Activated T-cell treated with anti-CD3 and anti-CD28 coated beads, Interleukin-2, amount 50 U/mL, for 1 hour (primary cell): ENCODE results near the gene DGCR8.

Source experiments
- DNase-seq: peaks from one replicate; pipeline ENCODE4 v3.0.0-alpha.2; 2020

DGCR8 gene

DNA sequence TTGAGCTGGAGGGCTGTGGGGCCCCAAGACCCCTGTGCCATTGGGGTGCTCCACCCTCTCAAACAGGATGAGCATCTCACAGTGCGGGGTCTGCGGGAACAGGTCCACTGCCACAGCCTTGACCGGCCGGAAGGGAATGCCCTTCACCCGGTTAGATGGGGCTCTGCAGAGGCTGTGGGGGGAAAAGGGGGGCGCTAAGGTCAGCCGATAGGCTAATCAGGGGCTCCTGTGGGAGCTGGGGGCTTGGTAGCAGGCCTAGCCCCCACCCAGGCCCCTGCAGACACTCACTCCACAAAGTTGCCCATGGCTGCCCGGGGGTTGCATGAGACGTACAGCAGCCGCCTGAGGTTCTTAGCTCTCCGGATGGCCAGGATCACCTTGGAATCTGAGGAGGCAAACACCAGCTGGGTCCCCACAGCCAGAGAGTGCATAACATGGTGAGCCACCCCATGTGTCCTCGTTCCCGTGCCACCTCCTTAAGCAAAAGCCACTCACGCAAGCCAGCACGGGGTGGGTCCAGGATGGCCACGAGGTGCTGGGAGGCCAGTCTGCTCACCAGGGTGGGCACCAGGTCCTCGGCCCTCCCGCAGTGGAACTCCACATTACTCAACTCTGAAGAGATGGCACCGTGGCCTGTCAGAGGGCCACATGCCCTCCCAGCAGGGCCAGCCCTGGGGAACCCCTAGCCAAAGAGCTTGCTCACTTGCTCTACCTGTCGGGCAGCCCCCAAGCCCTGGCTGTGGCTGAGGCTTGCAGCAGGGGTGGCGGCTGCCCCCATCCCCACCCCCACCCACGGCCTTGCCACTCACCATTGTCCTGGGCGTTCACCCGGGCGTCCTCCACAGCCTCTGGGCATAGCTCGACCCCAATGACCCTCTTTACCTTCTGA, 32.8 kb downstream of the DGCR8 start:
- no peak for DNase-seq

DNA sequence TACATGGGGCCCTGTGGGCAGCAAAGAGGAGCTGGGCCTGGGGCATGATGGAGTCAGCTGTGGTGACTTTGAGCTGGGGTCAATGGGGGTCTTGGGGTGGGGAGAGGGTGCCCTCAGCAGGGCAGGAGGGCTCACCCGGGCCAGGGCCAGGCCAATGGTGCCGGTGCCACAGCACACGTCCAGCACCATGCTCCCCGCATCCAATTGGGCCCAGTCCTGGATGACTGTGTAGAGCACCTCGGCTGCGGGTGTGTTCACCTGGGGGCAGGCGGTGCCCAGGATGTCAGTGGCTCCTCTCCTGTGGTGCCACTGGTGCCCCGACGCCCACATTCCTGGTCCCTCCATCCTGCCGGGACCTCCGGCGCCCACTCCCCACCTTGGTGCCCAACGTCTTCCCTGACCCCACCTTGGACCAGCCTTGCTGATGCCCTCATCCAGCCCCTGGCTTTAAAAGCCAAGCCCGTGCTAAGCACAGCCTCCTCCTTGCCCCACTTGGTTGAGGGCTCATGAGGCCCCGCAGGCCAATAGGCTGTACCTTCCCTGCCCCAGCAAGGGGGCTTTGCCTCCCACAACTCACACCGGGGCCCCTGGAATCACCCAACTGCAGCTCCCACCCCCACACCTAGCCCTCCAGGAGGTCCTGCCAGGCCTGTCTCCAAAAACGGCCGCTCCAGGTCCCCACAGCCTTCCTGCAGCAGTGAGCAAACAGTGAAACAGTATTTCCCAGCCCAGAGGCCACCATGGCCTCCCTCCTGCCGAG, 33.7 kb downstream of the DGCR8 start:
- DNase-seq, result no peak

DNA sequence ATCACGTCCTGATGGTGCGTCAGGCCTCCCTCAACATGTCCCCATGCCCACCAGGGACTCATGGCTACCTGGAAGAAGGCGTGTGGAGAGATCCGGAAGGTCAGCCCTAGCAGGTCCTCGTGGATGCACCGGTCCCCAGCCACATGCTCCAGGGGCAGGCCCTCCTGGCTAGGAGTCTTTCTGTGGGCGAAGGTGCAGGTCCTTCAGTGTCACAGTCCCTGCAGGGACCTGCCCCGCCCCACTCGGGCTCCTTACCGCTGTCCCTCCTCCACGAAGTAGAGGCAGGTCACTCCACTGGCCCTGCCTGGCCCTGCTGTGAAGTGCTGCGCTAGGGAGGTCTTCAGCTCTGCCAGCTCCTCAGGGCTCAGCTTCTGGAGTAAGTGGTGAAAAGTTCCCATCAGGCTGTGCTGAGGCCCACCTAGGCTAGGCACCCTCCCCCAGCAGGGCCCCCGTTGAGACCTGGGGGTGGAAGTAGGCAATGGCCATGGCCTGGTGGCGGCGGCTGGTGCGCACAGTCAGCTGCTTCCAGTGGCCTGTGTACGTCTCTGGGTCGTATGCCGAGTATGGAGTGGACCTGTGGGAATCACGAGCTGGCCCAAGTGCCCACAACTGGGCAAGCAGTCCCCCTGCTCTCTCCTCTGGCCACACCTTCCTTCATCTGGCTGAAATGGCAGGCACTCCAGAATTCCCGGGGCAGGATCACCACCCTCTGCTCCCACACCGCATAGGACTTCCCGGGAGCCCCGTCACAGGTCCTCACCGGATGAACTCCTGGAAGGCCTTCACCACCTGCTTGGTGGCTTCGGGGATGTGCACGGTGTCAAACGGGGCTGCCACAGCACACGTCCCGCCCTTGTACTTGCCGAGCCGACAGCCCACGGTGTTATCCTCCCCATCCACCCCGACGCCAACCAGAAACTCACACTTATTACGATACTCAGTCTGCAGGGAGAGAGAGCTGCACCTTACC, 34.8 kb downstream of the DGCR8 start:
- DNase-seq, result no peak

DNA sequence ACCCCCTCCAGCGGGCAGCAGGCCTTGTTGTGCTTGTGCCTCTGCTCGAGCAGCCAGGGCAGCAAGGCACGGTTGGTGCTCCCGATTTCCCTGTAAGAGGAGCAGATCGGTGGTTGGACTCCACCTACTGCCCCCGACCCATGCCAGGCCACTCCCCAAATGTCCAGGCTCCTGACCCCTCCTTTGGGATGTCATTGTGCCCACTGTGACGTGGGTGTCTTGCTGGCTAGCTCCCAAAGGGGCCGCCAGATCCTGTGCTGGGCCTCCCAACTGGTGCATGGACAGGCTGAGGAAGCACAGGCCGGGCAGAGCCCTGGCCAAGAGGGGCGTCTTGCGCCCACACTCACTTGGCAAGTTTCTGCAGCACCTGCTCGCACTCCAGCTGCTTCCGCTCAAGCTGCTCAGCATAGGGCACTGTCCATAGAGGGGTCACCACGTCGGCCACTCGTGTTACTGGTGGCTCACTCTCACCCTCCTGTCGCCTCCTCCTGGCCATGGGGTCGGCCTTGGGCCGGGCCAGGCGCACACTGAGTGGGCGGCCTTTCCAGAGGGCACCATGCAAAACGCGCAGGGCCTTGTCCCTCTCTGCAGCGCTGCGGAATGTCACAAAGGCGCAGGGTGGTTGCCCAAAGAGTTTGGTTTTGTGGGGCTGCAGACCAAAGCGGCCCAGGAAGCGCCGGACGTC, 35.8 kb downstream of the DGCR8 start, which contains the start of gene RANBP1:
RANBP1 (plus strand) TSS at position 414 of the 685 bp plus-strand sequence; CDS start at position 495, 81 bp downstream.
- DNase-seq, result no peak

DNA sequence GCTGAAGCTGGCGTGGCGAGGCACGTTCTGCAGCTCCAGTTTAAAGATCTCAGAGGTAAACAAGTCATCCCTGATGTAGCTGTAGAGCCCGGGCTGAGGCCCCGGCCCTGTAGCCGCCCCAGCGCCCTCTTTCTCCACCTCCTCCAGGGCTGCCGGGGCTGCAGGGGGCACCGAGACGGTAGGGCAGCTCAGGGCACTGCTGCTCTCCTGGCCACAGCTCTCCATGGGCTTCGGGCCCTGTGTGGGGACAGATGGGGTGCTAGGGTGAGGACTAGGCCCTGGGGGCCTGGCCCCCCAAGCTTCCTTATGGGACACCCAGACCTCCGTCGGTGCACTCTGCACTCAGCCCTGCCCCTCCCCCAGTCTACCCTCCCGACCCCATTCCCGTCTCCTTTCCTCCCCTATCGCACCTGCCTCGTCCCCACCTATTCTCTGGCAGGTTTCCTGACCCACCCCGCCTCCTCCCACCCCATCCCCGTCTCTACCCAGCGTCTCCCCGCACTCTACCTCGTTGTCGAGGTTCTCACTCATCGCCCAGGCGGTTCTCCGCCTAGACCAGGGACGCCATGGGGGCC, 36.4 kb downstream of the DGCR8 start:
- no peak for DNase-seq

DNA sequence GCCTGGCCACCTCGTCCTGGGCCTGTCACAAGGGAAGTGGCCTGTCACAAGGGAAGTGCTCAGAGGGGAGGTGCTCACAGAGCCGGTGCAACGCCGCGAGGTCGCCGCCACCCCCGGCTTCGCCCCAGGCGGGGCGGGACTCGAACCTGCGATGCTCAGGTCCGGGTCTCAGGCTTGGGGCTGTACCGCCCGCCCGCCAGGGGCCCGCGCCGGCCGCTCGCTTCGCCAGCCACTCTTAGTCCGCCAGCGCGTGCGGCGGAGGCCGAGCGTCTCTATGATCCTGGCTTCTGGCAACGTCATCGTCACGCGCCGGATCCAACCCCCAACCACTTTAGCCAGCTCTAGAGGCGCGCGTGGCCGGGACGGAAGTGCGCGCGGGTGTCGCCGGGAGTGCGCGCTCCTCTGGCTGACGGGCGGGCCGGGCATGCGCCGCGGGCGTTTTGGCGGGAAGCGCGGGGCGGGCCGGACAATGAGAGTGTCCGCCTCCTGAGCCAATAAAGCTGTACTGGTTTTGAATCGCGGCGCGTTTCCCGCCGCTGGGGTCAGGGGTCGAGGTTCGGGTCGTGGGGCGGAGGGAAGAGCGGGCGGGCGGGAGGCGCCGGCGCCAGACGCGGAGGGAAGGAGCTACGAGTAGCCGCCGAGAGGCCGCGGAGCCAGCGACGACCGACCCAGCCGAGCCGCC, 37.1 kb downstream of the DGCR8 start, which contains the start of gene TRMT2A:
TRMT2A (minus strand) TSS at position 276 of the 682 bp plus-strand sequence. CDS start 320 bp downstream, outside the sequence.
- peak; percentile 97 for DNase-seq

DNA sequence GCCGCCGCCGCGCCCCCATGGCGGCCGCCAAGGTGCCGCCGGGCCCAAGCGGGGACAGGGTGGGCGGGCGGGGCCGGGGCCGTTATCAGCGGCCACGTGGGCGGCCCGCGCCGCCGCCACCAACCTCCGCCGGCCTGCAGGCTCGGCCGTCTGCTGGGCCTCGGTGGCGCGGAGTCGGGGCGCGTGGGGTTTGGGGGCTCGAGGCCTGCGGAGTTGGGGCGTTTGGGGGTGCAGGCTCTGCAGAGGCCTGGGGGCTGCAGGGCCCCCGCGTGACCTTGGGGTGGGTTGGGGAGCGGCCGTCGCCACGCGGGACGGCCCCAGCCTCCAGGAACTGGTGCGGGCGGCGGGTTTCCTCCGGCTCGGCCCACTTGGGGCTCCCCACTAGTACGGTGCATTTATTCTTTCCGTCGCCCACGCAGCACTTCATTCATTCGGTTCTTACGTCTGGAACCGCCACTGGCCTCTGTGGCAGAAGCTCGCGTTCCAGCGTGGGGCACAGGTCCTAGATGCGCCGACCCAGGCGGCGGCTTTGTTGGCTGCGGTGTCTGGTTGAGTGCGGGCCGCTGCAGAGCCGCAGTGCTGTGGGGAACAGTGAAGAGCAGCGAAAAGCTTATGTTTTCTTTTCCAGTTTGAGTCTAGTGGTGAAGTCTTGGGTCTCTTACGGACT, 37.7 kb downstream of the DGCR8 start:
- DNase-seq, result peak; percentile 59

DNA sequence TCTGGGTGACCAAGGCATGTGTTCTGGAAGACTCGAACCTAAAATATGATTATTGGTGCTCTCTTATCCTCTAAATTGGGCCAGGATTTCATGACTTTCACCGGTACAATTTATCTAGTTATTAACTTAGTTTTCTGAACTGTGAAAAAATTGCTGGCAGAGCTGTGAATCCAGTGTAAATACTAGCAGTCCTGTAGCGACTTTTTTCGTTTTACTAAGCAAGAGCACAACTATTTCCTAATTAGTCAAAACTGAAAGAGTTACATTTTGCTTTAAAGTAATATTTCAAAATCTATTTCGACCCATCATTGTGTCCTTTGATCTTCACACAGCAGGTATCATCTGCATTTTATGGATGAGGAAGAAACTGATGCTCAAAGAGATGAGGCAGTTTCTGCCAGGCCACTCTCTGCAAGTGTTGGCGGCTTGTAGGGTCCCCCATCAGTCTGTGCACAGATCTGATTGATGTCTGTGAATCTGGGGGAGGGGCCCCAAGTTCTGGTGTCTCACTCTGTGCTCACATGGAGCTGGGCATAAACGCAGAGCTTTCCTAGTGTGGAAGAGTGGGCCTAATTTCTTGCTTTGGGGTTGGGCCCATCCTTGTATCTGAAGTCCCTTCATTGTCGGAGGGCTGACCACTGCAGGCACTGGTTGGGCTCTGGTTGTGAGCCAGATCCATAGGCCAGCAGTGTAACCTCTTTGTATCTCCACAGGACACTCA, 38.4 kb downstream of the DGCR8 start:
- DNase-seq, result no peak

DNA sequence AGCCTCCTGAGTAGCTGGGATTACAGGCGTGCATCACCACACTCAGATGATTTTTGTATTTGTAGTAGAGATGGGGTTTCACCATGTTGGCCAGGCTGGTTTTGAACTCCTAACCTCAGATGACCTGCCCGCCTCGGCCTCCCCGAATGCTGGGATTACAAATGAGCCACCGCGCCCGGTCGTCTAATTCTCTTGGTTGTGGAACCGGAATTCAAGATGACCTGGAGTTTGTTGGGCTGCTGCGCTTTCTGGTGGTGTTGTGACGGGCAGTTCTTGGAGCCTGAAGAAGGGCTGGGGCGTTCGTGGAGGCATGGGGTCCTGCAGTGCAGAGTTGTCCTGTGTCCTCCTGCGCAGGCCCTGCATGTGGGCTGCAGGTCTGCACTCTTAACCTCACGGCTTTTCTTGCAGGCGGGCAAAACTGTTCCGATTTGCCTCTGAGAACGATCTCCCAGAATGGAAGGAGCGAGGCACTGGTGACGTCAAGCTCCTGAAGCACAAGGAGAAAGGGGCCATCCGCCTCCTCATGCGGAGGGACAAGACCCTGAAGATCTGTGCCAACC, 41.9 kb downstream of the DGCR8 start:
- no peak for DNase-seq

DNA sequence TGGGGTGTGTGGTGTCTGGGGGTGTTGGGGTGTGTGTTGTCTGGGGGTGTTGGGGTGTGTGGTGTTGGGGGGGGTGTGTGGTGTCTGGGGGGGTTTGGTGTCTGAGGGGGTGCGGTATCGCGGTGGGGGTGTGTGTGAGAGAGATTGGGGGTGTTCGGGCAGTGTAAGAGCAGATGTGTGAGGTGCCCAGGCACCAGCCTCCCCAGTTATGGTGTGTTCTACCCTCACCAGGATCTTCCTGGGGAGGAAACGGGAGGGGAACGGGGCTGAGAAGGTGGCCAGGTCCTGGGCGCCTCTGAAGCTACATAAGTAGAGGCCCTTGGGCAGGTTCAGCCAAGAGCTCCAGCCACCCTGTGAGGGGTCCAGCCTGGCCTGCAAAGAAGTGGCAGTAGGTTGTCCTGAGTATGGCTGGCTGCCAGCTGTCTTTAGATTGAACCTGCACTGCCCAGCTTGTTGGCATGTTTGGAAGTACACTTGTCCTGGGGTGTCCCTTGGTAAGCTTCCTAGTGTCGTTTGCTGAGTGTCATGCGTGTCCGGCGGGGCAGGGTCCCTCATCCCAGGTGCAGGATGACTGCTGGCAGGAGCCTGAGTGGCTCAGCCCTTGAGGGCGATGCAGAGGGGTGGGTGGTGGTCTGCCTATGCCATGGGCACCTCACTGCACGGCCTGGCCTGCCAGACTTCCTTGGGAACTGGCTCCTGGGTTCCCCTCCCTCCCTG, 43.5 kb downstream of the DGCR8 start:
- no peak for DNase-seq

DNA sequence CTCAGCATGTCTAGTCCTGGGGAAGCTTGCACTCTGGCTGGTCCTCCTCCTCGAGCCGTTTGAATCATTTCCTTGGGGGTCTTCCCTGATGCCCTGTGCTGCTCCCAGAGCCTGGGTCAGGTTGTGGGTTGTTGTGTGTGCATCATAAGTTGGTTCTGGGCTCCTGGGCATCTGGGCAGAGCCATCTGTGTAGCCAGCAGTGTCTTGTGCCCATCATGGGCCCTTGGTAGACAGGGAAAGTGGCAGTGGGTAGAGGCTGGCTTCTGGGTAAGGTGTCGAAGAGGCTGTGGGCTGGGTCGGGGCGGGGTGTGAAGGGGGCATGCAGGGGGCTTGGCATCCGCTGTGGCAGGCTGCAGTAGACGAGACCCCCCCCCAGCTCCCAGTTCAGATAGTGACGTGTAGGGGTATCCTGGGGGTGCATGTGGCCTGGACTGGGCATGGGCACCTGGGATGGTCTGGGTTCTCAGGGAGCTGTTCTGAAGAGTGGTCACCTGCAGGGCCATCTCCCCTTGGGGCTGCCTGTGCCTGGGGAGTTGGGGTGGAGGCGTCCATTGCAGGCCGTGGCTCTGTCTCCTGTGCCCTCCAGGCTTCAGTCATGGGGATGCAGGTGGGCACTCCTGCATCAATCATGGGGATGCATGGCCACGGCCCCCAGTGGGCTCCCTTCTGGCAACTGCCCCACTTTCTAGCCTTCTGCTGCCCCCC, 44.2 kb downstream of the DGCR8 start:
- DNase-seq, result no peak

DNA sequence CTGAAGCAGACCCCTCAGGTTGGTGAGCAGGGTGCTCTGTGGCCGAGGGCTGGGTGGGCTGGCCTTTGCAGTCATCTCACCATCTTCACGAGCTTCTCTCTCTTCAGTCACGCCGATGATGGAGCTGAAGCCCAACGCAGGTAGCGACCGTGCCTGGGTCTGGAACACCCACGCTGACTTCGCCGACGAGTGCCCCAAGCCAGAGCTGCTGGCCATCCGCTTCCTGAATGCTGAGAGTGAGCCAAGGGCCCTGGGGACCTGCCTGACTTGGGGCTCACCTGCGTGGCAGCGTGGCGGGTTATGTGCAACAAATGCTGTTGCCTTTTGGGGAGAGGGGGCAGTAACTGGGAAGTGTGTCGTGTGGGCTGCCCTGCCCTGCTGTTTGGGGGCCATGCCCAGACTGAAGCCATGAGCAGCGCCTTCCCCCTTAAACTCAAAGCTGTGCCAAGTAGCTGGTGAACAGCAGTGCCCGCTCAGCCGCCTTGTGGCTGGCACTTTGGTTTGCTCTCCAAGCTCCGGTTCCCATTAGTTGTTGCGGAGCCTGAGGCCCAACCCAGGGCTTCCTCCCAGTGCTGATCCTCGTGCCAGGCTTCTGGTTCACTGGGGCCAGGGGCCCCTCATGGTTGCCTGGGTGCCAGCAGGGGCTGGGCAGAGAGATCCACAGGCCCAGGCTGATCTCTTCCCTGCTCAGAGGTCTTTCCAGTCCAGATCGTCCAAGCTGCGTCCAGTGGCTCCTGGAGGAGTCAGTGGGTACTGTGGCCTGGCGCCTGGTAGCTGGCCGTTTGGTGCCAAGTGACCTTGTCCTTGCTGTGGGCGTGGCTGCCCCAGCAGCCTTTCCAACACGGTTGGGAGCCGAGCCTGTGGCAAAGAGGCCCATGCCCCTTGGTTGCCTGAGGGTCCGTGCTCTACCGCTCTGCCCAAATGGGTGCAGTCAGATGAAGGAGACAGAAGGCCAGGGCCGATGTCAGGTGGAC, 45.4 kb downstream of the DGCR8 start:
- DNase-seq, result no peak

DNA sequence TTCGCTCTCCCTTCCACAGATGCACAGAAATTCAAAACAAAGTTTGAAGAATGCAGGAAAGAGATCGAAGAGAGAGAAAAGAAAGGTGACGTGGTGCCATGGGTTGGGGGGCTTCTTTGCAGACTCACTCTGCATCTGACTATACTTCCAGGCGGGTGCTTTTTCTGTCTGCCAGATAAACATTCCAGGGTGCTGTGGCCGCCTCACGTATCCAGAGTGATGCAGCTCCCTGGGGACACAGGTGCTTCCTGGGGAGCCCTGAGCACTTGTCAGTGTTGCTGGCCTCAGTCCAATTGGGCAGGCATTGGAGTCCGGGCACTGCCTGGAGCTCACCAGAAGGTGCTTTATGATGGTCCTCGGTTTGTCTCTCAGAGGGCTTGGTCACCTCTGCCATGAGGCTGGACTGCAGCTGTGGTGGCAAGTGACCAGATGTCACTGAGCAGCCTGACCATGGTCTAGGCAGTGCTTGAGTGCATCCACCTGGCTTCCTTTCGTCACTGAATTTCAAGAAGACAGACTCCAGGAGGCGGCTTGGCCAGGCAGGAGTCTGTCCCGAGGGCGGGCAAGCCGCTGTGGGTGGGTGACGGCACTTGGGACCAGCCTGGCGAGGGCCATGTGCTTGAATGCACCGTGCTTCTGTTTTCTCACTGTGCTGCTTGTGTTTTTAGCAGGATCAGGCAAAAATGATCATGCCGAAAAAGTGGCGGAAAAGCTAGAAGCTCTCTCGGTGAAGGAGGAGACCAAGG, 46.4 kb downstream of the DGCR8 start:
- DNase-seq, result no peak

DNA sequence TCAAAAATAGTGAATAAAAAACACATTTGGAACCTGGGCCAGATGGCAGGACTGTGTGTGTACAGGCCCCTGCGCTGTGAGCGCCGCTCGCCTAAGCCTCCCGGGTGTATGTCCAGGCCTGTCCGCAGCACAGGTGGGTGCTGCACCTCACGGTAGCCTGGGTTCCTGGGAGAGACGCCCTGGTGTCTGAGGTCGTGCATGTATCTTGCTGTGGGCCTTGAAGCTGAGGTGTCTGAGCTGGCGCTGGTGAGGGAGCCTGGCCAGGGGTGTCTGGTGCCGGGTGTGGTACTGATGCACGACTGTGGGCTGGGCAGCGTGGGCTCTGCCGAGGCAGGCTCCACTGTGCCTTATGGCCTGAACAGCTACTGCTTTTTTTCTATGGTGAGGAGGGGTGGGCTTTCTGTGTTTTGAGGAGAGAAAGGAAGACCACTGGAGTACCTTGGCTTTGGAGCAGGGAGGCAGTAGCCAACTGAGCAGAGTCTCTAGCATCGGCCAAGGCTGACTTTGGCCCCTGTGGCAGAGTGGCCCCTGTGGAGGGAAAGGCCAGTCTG, 47.4 kb downstream of the DGCR8 start:
- no peak for DNase-seq

DNA sequence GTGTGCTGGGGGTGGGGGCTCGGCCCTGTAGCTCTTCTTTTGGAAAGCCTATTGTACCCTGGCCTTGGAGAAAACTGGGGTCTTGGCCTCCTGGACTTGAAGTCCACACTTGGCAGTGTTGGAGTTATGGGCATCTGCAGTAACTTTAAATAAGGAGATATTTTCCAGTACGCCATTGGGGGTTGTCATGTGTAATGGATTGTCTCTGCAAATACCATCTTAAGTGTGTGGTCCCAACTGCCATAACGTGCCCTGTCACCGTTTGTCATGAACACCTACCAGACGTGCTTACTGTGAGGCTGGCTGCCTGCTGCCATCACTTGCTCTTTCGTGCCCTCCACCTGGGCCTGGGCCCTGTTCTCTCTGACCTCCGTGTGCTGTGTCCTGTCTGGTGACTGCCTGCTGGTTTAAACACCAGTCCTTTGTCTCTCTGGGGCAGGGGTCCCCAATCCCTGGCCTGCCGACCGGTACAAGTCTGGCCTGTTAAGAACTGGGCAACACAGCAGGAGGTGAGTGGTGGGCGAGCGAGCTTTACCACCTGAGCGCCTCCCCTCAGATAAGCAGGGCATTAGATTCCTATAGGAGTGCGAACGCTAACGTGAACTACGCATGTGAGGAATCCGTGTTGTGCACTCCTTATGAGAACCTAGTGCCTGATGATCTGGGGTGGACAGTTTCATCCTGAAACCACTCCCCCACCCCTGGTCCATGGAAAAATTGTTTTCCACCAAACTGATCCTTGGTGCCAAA, 48.0 kb downstream of the DGCR8 start:
- DNase-seq, result no peak
